Endometrium (tissue), 2 donors: ENCODE measurements around the gene LY86.

Source experiments
- FAIRE-seq: peaks from 2 replicates; lab custom pipeline; 2012; peaks lifted over from hg19 to GRCh38; lab: Jason Lieb, UNC
- donor health status: control.
- donor health status: control.

Gene LY86

GRCh38 chr6:6570929-6571671 lies 17.4 kb upstream of the LY86 start:
- no peak for FAIRE-seq

GRCh38 chr6:6575143-6575542 lies 13.4 kb upstream of the LY86 start:
- no peak for FAIRE-seq

- no peak for FAIRE-seq
Measured at GRCh38 chr6:6577735-6578134, 10.8 kb upstream of the LY86 start.

GRCh38 chr6:6579281-6579680 lies 9.2 kb upstream of the LY86 start:
- FAIRE-seq: no peak

GRCh38 chr6:6580225-6580856 lies 8.2 kb upstream of the LY86 start:
- FAIRE-seq: no peak

- FAIRE-seq: no peak
Measured at GRCh38 chr6:6581054-6581453, 7.5 kb upstream of the LY86 start.

GRCh38 chr6:6582131-6582530 lies 6.4 kb upstream of the LY86 start:
- no peak for FAIRE-seq

GRCh38 chr6:6583836-6584235 lies 4.7 kb upstream of the LY86 start:
- no peak for FAIRE-seq

GRCh38 chr6:6584310-6585002 lies 4.1 kb upstream of the LY86 start:
- FAIRE-seq: no peak

- no peak for FAIRE-seq
Measured at GRCh38 chr6:6585003-6585311, 3.6 kb upstream of the LY86 start.

GRCh38 chr6:6586167-6586566 lies 2.4 kb upstream of the LY86 start:
- FAIRE-seq: no peak

- FAIRE-seq: no peak
Measured at GRCh38 chr6:6586671-6587526, 1.6 kb upstream of the LY86 start.

GRCh38 chr6:6587696-6588063 lies 840 bp upstream of the LY86 start:
- no peak for FAIRE-seq

GRCh38 chr6:6588924-6589709 lies 597 bp downstream of the LY86 start:
- FAIRE-seq: no peak

- FAIRE-seq: no peak
Measured at GRCh38 chr6:6590530-6590929, 2.0 kb downstream of the LY86 start.

GRCh38 chr6:6591778-6592465 lies 3.4 kb downstream of the LY86 start:
- no peak for FAIRE-seq

GRCh38 chr6:6592826-6593475 lies 4.4 kb downstream of the LY86 start:
- no peak for FAIRE-seq

- no peak for FAIRE-seq
Measured at GRCh38 chr6:6593867-6594468, 5.4 kb downstream of the LY86 start.

GRCh38 chr6:6595025-6595424 lies 6.5 kb downstream of the LY86 start:
- FAIRE-seq: no peak

- no peak for FAIRE-seq
Measured at GRCh38 chr6:6595952-6596351, 7.4 kb downstream of the LY86 start.
